Neural cell (in vitro differentiated cells): ENCODE measurements around the gene HIVEP3.

ENCODE experiments used
- CTCF ChIP-seq: fragments of 450-650 bp; IDR thresholded peaks from 2 replicates; pipeline ENCODE4 v1.5.1; 2014; ENCODE audit warnings: antibody characterized with exemption, mild to moderate bottlenecking, moderate library complexity; ENCODE audit not compliant: poor library complexity, severe bottlenecking
- EZH2 ChIP-seq: fragments of 200-600, 300-800 bp; shearing (Covaris generic), sonication (generic); IDR thresholded peaks from 2 replicates; pipeline ENCODE4 v1.6.1; 2014; ENCODE audit warnings: antibody characterized with exemption, low read length, borderline replicate concordance, mild to moderate bottlenecking; ENCODE audit not compliant: insufficient read depth, poor library complexity, severe bottlenecking
- POLR2AphosphoS5 ChIP-seq: IDR thresholded peaks from 2 replicates; pipeline ENCODE4 v1.6.1; 2012
- REST ChIP-seq: IDR thresholded peaks from 2 replicates; pipeline ENCODE4 v1.6.1; 2012; ENCODE audit warnings: borderline replicate concordance

GRCh38 chr1:41659903-41660302, 258.8 kb downstream of the HIVEP3 start:
- TF ChIP-seq CTCF (no peak), POLR2AphosphoS5 (no peak), EZH2 (no peak), REST (no peak)
